ENCODE measurements around the gene AQP1. TPM values are rescaled to one million over a fixed set of nuclear protein-coding genes. Genes with fewer than 3 reads are reported as not detected.

Gene AQP1
- total RNA-seq, 1 experiment from 2014 or later: 0.15 TPM

GRCh38 chr7:30879139-30880124 is 32.2 kb upstream of the AQP1 start:
- H3K79me1 ChIP-seq (ENCODE audit: insufficient read depth, low read depth, low read length, poor library complexity, severe bottlenecking): no peaks in the 10 kb centered on the region
- no peak overlapping the region for H2BK12ac ChIP-seq (ENCODE audit: insufficient read length, low read depth, low read length)
- Mint-ChIP-seq H3K27ac (peak overlapping the region in 2 of 3 experiments; percentile 11 to 19; a peak in 2 of 7 replicates), H3K4me3 (peak overlapping the region in 1 of 2 experiments; percentile 30; a peak in 1 of 5 replicates), H3K4me1 (peaks cover 45 to 55% of the 10 kb centered on the region in 2 experiments), H3K27me3 (ENCODE audit: low read depth) (peaks cover 18% of the 10 kb centered on the region), H3K9me3 (no peaks in the 10 kb centered on the region; a peak in 1 of 5 replicates), H3K36me3 (ENCODE audit: insufficient read depth in 1 of 3, low read depth in 3 of 3) (peaks cover 0 to 11% (median 0%) of the 10 kb centered on the region in 3 experiments; a peak in 2 of 7 replicates)
- no peak overlapping the region for H2AFZ ChIP-seq (ENCODE audit: low read length)
- no peak overlapping the region for H3K14ac ChIP-seq (ENCODE audit: insufficient read depth, low read length)
- H3T11ph ChIP-seq (ENCODE audit: low read length): no peak overlapping the region
- H3K79me2 ChIP-seq (ENCODE audit: insufficient read depth, low read length): no peaks in the 10 kb centered on the region
- H2AK5ac ChIP-seq (ENCODE audit: insufficient read length, low read length): no peak overlapping the region
- no peak overlapping the region for H2BK120ac ChIP-seq (ENCODE audit: low read depth, low read length, poor library complexity, severe bottlenecking)
- H2BK5ac ChIP-seq (ENCODE audit: insufficient read length, low read length): no peak overlapping the region
- no peak overlapping the region for H4K5ac ChIP-seq (ENCODE audit: insufficient read length, low read depth, low read length)
- H3K27ac ChIP-seq (ENCODE audit: insufficient read length, low read depth, low read length): no peak overlapping the region
- H2BK15ac ChIP-seq (ENCODE audit: low read depth, low read length): no peak overlapping the region
- no peak overlapping the region for H4K8ac ChIP-seq (replicated peaks; ENCODE audit: insufficient read length, low read depth, low read length)
- no CpG with 5 or more reads among the region's 14 CpGs for WGBS (ENCODE audit: extremely low coverage, insufficient read length, low lambda C conversion rate)
- no peak overlapping the region for H3K23ac ChIP-seq (ENCODE audit: insufficient read length, low read depth, low read length)
- peaks cover 17% of the 10 kb centered on the region; the same call in 1 of the 2 replicates for H3K4me1 ChIP-seq (ENCODE audit: insufficient read depth, low read length)
- H3K18ac ChIP-seq (ENCODE audit: insufficient read length, low read depth, low read length): no peak overlapping the region
- no peak overlapping the region for H3K4ac ChIP-seq (ENCODE audit: low read depth, low read length)
- H4K91ac ChIP-seq (ENCODE audit: insufficient read length, low read depth, low read length): no peak overlapping the region
- H2BK20ac ChIP-seq (ENCODE audit: low read depth, low read length, poor library complexity, severe bottlenecking): no peak overlapping the region
- H3K9me3 ChIP-seq (ENCODE audit: control insufficient read depth, low read depth, low read length): no peaks in the 10 kb centered on the region
- H4K20me1 ChIP-seq (ENCODE audit: control insufficient read depth, insufficient read depth, insufficient read length): no peaks in the 10 kb centered on the region
- H3K9ac ChIP-seq (ENCODE audit: extremely low read depth, insufficient read length, low read length): no peak overlapping the region
- TF ChIP-seq, protein P1, sequence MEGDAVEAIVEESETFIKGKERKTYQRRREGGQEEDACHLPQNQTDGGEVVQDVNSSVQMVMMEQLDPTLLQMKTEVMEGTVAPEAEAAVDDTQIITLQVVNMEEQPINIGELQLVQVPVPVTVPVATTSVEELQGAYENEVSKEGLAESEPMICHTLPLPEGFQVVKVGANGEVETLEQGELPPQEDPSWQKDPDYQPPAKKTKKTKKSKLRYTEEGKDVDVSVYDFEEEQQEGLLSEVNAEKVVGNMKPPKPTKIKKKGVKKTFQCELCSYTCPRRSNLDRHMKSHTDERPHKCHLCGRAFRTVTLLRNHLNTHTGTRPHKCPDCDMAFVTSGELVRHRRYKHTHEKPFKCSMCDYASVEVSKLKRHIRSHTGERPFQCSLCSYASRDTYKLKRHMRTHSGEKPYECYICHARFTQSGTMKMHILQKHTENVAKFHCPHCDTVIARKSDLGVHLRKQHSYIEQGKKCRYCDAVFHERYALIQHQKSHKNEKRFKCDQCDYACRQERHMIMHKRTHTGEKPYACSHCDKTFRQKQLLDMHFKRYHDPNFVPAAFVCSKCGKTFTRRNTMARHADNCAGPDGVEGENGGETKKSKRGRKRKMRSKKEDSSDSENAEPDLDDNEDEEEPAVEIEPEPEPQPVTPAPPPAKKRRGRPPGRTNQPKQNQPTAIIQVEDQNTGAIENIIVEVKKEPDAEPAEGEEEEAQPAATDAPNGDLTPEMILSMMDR (conservative IDR thresholded peaks at IDR 0.05): no peak
- DNase-seq: peak; percentile 50
- no peak overlapping the region for H3K56ac ChIP-seq (ENCODE audit: insufficient read length, low read depth, low read length)
- H3K27me3 ChIP-seq (ENCODE audit: insufficient read depth, low read length): no peaks in the 10 kb centered on the region
- H3K23me2 ChIP-seq (ENCODE audit: insufficient read length, low read depth, low read length, poor library complexity, severe bottlenecking): no peaks in the 10 kb centered on the region
- H3K4me2 ChIP-seq (ENCODE audit: insufficient read depth, insufficient read length, low read length): no peak overlapping the region

All from H9 (cell line).